HG03378 (cell line): ENCODE results near the gene NPAS2.

Experiments used
- ATAC-seq: cut with Tn5 transposase; IDR thresholded peaks from one replicate; pipeline ENCODE4 v1.9.1; 2021; ENCODE audit warnings: mild to moderate bottlenecking, moderate library complexity; ENCODE audit not compliant: unreplicated experiment

NPAS2 gene

GRCh38 chr2:100880730-100881129, 60.8 kb downstream of the NPAS2 start:
- ATAC-seq, result no peak

GRCh38 chr2:100882645-100883613, 63.0 kb downstream of the NPAS2 start:
- no peak for ATAC-seq

GRCh38 chr2:100884145-100884621, 64.2 kb downstream of the NPAS2 start:
- no peak for ATAC-seq

- ATAC-seq, result no peak
Measured at GRCh38 chr2:100886085-100886484, 66.1 kb downstream of the NPAS2 start.

GRCh38 chr2:100887039-100887578, 67.2 kb downstream of the NPAS2 start:
- ATAC-seq, result no peak

- ATAC-seq, result no peak
Measured at GRCh38 chr2:100887713-100888495, 68.0 kb downstream of the NPAS2 start.

GRCh38 chr2:100888601-100889000, 68.7 kb downstream of the NPAS2 start:
- ATAC-seq, result no peak

- no peak for ATAC-seq
Measured at GRCh38 chr2:100889286-100889685, 69.3 kb downstream of the NPAS2 start.

- ATAC-seq, result no peak
Measured at GRCh38 chr2:100891906-100892642, 72.1 kb downstream of the NPAS2 start.

- ATAC-seq, result no peak
Measured at GRCh38 chr2:100893392-100894104, 73.6 kb downstream of the NPAS2 start.

- ATAC-seq, result no peak
Measured at GRCh38 chr2:100894105-100894795, 74.3 kb downstream of the NPAS2 start.

GRCh38 chr2:100894796-100895156, 74.8 kb downstream of the NPAS2 start:
- no peak for ATAC-seq

- no peak for ATAC-seq
Measured at GRCh38 chr2:100895402-100895801, 75.5 kb downstream of the NPAS2 start.

GRCh38 chr2:100895934-100896685, 76.2 kb downstream of the NPAS2 start:
- no peak for ATAC-seq

GRCh38 chr2:100898035-100898665, 78.2 kb downstream of the NPAS2 start:
- no peak for ATAC-seq

GRCh38 chr2:100900156-100900795, 80.3 kb downstream of the NPAS2 start:
- no peak for ATAC-seq

GRCh38 chr2:100902817-100903405, 83.0 kb downstream of the NPAS2 start:
- no peak for ATAC-seq
